ENCODE measurements around the gene TBC1D16.
A peak's percentile ranks its signal among the peaks of the same experiment; 100 is the strongest.

Gene TBC1D16

DNA sequence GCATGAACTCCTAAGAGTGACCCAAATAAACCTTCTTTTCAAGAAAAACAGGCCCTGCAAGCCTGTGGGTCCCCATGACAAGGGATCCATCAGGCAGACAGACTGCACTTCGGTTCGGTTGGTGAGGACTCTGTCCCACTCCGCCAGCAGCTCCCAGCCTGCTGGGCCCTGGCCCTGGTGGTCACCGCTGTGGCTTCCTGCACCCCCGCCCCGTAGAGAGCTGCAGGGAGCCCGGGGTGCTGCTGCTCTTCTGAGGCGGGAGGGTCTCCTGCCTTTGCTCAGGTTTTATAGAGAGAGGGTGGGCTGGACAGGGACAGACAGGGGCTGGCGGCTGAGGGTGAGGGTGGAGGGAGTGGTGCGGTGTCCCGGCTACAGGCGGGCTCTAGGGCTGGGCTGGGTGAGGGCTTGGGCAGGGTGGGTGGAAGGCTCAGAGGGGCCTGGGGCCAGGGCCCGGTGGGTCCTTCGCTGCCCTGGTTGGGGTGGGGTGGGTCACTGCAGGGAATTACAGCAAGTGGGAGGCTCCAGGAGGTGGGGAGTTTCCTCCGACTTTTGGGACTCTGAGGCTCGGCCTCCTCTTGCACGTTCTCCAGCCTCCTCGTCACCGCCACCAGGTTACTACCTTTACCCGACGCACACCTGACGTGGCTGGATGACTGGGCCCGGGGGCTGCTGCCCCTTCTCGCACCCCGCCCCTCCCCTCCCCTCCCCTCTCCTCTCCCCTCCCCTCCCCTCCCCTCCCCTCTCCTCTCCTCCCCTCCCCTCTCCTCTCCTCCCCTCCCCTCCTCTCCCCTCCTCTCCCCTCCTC is 106.2 kb downstream of the TBC1D16 start:
- Histone ChIP-seq H3K4me3 (ENCODE audit: low read length) (no peak overlapping the region), H3K9ac (ENCODE audit: low read length) (no peak overlapping the region), H3K4me1 (ENCODE audit: control insufficient read depth, insufficient read depth, low read length) (peaks cover 28% of the 10 kb centered on the region), H3K9me3 (ENCODE audit: control insufficient read depth, low read length) (no peaks in the 10 kb centered on the region), H3K27me3 (replicated peaks; ENCODE audit: control insufficient read depth, insufficient read depth, low read length) (peaks cover 24% of the 10 kb centered on the region), H3K36me3 (ENCODE audit: control insufficient read depth, insufficient read depth, low read length, severe bottlenecking) (no peaks in the 10 kb centered on the region)
- no peak for DNase-seq (ENCODE audit: low read depth)

- Histone ChIP-seq H3K9ac (ENCODE audit: low read length) (no peak overlapping the region), H3K36me3 (ENCODE audit: control insufficient read depth, insufficient read depth, low read length, severe bottlenecking) (no peaks in the 10 kb centered on the region), H3K27me3 (replicated peaks; ENCODE audit: control insufficient read depth, insufficient read depth, low read length) (peaks cover 24% of the 10 kb centered on the region), H3K4me1 (ENCODE audit: control insufficient read depth, insufficient read depth, low read length) (peaks cover 23% of the 10 kb centered on the region), H3K4me3 (ENCODE audit: low read length) (no peak overlapping the region), H3K9me3 (ENCODE audit: control insufficient read depth, low read length) (no peaks in the 10 kb centered on the region)
- DNase-seq (ENCODE audit: low read depth) = no peak
Measured at GRCh38 chr17:79928502-79929256, 107.0 kb downstream of the TBC1D16 start.

DNA sequence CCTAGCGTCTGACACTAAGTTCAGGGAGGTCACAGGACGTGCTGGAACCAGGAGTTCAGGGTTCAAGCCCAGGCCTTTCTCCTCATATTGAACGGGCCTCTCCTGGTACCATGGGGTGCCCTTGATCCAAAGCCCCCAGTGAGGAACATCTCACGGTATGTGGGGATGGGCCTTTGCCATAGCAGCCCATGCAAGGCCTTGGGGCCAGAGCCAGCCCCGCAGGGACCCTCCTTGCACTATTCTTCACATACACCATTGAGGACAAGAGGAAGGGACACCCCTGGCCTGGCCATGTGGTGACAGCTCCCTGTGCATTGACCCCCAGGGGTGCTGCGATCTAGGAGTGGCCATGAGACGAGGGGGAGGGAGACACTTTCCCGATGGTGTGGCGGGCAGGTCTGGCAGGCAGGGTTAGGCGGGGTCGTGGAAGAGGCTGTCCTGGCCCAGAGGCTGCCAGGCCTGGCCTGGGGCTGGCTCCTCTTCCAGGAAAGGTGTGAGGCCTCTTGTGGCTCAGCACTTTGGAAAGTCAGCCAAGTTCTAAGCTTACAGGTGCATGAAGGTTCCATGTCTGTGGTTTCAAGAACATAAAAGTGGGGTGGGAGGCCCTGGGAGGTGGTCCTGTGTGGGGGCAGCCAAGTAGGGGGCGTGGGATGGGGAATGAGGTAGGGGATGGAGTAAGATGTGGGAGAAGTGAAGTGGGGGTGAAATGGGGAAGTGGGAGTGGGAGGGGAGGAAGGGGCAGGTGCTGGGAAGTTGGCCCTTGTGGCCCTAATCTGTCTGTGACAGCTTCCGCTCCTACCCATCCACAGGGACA is 107.8 kb downstream of the TBC1D16 start:
- H3K4me1 ChIP-seq (ENCODE audit: control insufficient read depth, insufficient read depth, low read length) = peaks cover 15% of the 10 kb centered on the region
- peaks cover 29% of the 10 kb centered on the region for H3K27me3 ChIP-seq (replicated peaks; ENCODE audit: control insufficient read depth, insufficient read depth, low read length)
- no peaks in the 10 kb centered on the region for H3K36me3 ChIP-seq (ENCODE audit: control insufficient read depth, insufficient read depth, low read length, severe bottlenecking)
- DNase-seq (ENCODE audit: low read depth) = no peak
- H3K9me3 ChIP-seq (ENCODE audit: control insufficient read depth, low read length) = no peaks in the 10 kb centered on the region
- no peak overlapping the region for H3K4me3 ChIP-seq (ENCODE audit: low read length)
- no peak overlapping the region for H3K9ac ChIP-seq (ENCODE audit: low read length)

- no peak overlapping the region for H3K9ac ChIP-seq (ENCODE audit: low read length)
- H3K27me3 ChIP-seq (replicated peaks; ENCODE audit: control insufficient read depth, insufficient read depth, low read length) = peaks cover 36% of the 10 kb centered on the region
Measured at GRCh38 chr17:79927136-79927661, 108.5 kb downstream of the TBC1D16 start.

DNA sequence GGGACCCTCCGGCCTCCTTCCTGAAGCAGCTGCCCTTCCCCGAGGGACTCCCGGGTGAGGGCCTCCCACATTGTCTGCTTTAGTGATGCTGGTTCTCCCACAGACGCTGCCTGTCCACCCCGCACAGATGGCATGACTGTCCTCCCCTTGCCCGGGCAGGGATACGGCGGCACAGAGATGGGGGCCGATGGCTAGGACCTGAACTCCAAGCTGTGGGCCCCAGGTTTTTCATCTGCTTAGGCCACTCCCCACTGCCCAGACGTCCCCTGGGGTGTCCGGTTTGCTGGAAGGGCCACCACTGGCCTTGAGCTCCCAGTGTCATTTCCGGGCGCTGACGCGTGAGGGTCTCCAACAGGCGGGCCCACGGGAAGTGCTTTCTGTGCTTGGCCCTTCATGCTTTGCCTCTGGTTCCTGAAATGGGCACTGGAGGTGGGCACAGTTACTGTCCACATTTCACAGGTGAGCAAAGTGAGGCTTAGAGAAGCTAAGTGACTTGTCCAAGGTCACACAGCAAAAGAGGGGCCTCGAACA is 109.0 kb downstream of the TBC1D16 start:
- peaks cover 10% of the 10 kb centered on the region for H3K4me1 ChIP-seq (ENCODE audit: control insufficient read depth, insufficient read depth, low read length)
- no peaks in the 10 kb centered on the region for H3K36me3 ChIP-seq (ENCODE audit: control insufficient read depth, insufficient read depth, low read length, severe bottlenecking)
- H3K27me3 ChIP-seq (replicated peaks; ENCODE audit: control insufficient read depth, insufficient read depth, low read length) = peaks cover 38% of the 10 kb centered on the region
- H3K9ac ChIP-seq (ENCODE audit: low read length) = no peak overlapping the region
- no peaks in the 10 kb centered on the region for H3K9me3 ChIP-seq (ENCODE audit: control insufficient read depth, low read length)
- no peak for DNase-seq (ENCODE audit: low read depth)
- no peak overlapping the region for H3K4me3 ChIP-seq (ENCODE audit: low read length)

More at GRCh38 chr17:79927136-79927661, 108.5 kb downstream of the TBC1D16 start:
- H3K4me3 ChIP-seq (ENCODE audit: low read length) = no peak overlapping the region
- no peak for DNase-seq (ENCODE audit: low read depth)
- H3K9me3 ChIP-seq (ENCODE audit: control insufficient read depth, low read length) = no peaks in the 10 kb centered on the region
- H3K36me3 ChIP-seq (ENCODE audit: control insufficient read depth, insufficient read depth, low read length, severe bottlenecking) = no peaks in the 10 kb centered on the region
- peaks cover 10% of the 10 kb centered on the region for H3K4me1 ChIP-seq (ENCODE audit: control insufficient read depth, insufficient read depth, low read length)

GRCh38 chr17:79926142-79926604 is 109.5 kb downstream of the TBC1D16 start:
- Histone ChIP-seq H3K9ac (ENCODE audit: low read length) (no peak overlapping the region), H3K4me1 (ENCODE audit: control insufficient read depth, insufficient read depth, low read length) (peaks cover 5% of the 10 kb centered on the region), H3K36me3 (ENCODE audit: control insufficient read depth, insufficient read depth, low read length, severe bottlenecking) (no peaks in the 10 kb centered on the region), H3K27me3 (replicated peaks; ENCODE audit: control insufficient read depth, insufficient read depth, low read length) (peaks cover 42% of the 10 kb centered on the region), H3K9me3 (ENCODE audit: control insufficient read depth, low read length) (no peaks in the 10 kb centered on the region), H3K4me3 (ENCODE audit: low read length) (no peak overlapping the region)
- no peak for DNase-seq (ENCODE audit: low read depth)

DNA sequence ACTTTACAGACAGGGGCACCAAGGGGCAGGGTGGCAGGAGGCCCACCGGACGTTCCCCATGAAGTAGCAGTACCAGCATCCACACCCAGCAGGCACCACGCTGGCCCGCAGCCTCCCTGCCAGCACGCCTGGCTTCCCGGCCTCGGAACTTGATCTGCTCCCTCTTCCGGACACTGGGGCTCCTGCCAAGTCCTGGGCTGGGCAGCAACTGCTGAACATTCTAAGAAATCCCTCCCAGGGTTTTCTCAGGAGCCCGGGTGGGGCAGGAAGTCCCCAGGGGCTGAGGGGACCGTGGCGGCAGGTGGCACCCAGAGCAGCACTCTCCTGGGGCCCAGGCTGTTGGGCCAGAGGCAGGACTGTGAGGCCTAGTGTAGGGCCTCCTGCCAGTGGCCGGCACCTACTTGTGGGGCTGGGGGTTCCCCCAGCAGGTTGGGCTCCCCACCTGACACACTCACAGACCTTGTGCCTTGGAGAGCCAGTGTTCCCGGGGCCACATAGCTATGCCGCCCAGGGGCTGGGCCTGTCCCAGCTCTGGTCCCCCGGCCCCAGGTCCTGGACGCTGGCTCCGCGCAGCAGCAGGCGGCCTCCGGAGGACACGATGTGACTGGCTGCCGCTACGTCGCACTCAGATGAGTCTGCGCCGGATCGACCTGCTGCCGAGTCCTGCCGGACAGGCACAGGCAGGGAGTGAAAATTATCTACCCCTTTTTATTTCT is 110.3 kb downstream of the TBC1D16 start:
- Histone ChIP-seq H3K27me3 (replicated peaks; ENCODE audit: control insufficient read depth, insufficient read depth, low read length) (peaks cover 50% of the 10 kb centered on the region), H3K4me3 (ENCODE audit: low read length) (no peak overlapping the region), H3K36me3 (ENCODE audit: control insufficient read depth, insufficient read depth, low read length, severe bottlenecking) (no peaks in the 10 kb centered on the region), H3K9me3 (ENCODE audit: control insufficient read depth, low read length) (no peaks in the 10 kb centered on the region), H3K4me1 (ENCODE audit: control insufficient read depth, insufficient read depth, low read length) (no peaks in the 10 kb centered on the region), H3K9ac (ENCODE audit: low read length) (no peak overlapping the region)
- peak; percentile 47 for DNase-seq (ENCODE audit: low read depth)

GRCh38 chr17:79924639-79924976 is 111.1 kb downstream of the TBC1D16 start:
- Histone ChIP-seq H3K27me3 (replicated peaks; ENCODE audit: control insufficient read depth, insufficient read depth, low read length) (peaks cover 55% of the 10 kb centered on the region), H3K9ac (ENCODE audit: low read length) (no peak overlapping the region), H3K4me1 (ENCODE audit: control insufficient read depth, insufficient read depth, low read length) (peaks cover 1% of the 10 kb centered on the region), H3K9me3 (ENCODE audit: control insufficient read depth, low read length) (no peaks in the 10 kb centered on the region), H3K4me3 (ENCODE audit: low read length) (no peak overlapping the region), H3K36me3 (ENCODE audit: control insufficient read depth, insufficient read depth, low read length, severe bottlenecking) (no peaks in the 10 kb centered on the region)
- no peak for DNase-seq (ENCODE audit: low read depth)

DNA sequence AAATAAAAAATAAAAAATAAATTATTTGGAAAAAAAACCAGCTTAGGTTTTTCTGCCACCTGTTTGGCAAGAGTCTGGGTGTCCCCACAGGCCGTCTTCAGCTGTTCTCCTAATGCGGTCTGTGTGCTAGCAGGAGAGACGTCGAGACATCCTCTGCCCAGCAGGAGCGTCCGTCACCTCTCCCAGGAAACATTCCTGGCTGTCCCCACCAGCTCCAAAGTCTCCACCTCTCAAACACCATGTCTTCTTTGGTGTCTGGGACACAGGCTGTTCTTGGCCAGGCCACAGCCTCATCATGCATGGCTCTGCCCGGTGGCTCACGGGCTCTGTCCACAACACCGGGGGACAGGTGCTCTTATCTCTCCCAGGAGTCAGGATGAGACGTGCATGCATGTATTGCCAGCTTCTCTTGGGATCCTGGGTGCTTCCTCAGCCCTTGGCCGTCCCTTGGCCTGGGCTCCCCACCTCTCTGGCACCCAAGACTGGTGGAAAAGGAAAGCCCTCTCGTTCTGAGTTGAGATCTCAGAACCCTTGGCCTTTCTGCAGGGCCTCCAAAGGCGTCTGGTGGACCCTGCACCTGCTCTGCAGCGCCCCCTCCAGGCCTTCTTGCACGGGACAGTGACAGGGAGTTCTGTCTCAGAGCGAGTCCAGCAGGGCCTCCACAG is 111.6 kb downstream of the TBC1D16 start:
- H3K27me3 ChIP-seq (replicated peaks; ENCODE audit: control insufficient read depth, insufficient read depth, low read length) = peaks cover 52% of the 10 kb centered on the region
- H3K4me1 ChIP-seq (ENCODE audit: control insufficient read depth, insufficient read depth, low read length) = peaks cover 6% of the 10 kb centered on the region
- H3K9ac ChIP-seq (ENCODE audit: low read length) = no peak overlapping the region
- H3K9me3 ChIP-seq (ENCODE audit: control insufficient read depth, low read length) = no peaks in the 10 kb centered on the region
- peak; percentile 27 for DNase-seq (ENCODE audit: low read depth)
- H3K4me3 ChIP-seq (ENCODE audit: low read length) = no peak overlapping the region
- H3K36me3 ChIP-seq (ENCODE audit: control insufficient read depth, insufficient read depth, low read length, severe bottlenecking) = no peaks in the 10 kb centered on the region

- DNase-seq (ENCODE audit: low read depth) = no peak
- H3K9me3 ChIP-seq (ENCODE audit: control insufficient read depth, low read length) = no peaks in the 10 kb centered on the region
- peaks cover 49% of the 10 kb centered on the region for H3K27me3 ChIP-seq (replicated peaks; ENCODE audit: control insufficient read depth, insufficient read depth, low read length)
- H3K36me3 ChIP-seq (ENCODE audit: control insufficient read depth, insufficient read depth, low read length, severe bottlenecking) = no peaks in the 10 kb centered on the region
- H3K9ac ChIP-seq (ENCODE audit: low read length) = no peak overlapping the region
- peaks cover 11% of the 10 kb centered on the region for H3K4me1 ChIP-seq (ENCODE audit: control insufficient read depth, insufficient read depth, low read length)
- no peak overlapping the region for H3K4me3 ChIP-seq (ENCODE audit: low read length)
Measured at GRCh38 chr17:79922798-79923197, 112.9 kb downstream of the TBC1D16 start.
